Measurements from ENCODE around the gene PSME3IP1. TPM values are rescaled to one million over a fixed set of nuclear protein-coding genes. Genes with fewer than 3 reads are reported as not detected.
"Not testable (repeated sequence)": the region's sequence is repeated elsewhere in the genome, so short reads cannot be mapped to it uniquely, and the experiment has no call there.

The PSME3IP1 gene
- total RNA-seq, 1 donor from 2014 or later: 92.2 TPM

GRCh38 chr16:57200321-57200720 is 14.5 kb upstream of the PSME3IP1 start:
- not testable (repeated sequence) for DNase-seq (ENCODE audit: low read depth)

DNA sequence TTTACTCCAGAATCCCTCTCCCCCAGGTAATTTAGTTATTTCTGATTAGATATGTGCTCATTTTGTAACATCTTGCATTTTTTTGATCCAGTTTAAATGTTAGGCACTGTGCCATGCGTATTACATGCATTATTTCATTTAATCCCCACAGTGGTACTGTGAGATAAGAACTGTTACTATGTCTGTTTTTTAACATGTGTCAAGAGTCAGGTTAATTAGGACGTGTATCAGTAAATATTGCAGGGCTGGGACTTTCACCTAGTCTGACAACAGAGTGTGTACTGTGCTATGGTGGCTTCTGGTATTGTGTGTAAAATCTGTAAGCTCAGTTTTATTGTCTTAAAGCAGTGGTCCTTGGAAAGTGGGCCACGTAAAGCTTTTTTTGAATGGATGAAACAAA is 10.9 kb upstream of the PSME3IP1 start:
- no peak for DNase-seq (ENCODE audit: low read depth)

GRCh38 chr16:57196286-57196685 is 10.4 kb upstream of the PSME3IP1 start:
- DNase-seq (ENCODE audit: low read depth): no peak

- peak; percentile 96 for DNase-seq (ENCODE audit: low read depth)
Observed at GRCh38 chr16:57194512-57194911, 8.7 kb upstream of the PSME3IP1 start.

- DNase-seq (ENCODE audit: low read depth): peak; percentile 76
Observed at GRCh38 chr16:57192720-57193486, 7.1 kb upstream of the PSME3IP1 start.

GRCh38 chr16:57192146-57192545 is 6.3 kb upstream of the PSME3IP1 start:
- DNase-seq (ENCODE audit: low read depth): no peak

- DNase-seq (ENCODE audit: low read depth): peak; percentile 62
Observed at GRCh38 chr16:57191056-57191571, 5.3 kb upstream of the PSME3IP1 start.

DNA sequence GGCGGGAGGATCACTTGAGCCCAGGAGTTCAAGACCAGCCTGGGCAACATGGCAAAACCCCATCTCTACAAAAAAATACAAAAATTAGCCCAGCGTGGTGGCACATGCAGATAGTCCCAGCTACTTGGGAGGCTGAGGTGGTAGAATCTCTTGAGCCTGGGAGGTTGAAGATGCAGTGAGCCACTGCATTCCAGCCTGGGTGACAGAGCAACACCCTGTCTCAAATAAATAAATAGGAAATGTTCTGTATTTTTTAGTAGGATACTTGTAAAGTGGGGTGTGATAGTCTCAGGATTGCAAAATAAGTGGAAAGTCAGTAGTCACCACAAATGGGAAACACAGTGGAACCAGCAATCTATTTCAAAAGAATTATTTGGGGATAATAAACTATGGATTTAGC is 4.3 kb upstream of the PSME3IP1 start:
- DNase-seq (ENCODE audit: low read depth): no peak

DNA sequence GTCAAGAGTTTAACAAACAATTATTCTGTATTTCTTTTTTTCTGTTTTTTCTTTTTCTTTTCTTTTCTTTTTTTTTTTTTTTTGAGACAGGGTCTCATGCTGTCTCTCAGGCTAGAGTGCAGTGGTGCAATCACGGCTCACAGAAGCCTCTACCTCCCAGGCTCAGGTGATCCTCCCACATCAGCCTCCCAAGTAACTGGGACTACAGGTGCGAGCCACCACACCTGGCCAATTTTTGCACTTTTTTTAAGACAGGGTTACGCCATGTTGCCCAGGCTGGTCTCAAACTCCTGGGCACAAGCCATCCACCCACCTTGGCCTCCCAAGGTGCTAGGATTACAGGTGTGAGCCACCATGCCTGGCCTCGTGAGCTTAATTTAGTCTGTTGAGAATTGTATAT is 3.7 kb upstream of the PSME3IP1 start:
- not testable (repeated sequence) for DNase-seq (ENCODE audit: low read depth)

DNA sequence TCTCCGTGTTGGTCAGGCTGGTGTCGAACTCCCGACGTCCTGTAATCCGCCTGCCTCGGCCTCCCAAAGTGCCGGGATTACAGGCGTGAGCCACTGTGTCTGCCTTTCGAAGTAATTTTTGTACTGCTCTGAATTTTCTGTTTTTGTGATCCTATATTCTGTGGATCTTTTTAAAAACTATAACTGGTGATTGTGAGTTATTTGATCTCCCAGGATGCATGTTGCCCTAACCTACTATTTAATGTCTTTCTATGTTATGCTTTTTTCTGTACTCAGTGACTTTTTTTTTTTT is 2.8 kb upstream of the PSME3IP1 start:
- no peak for DNase-seq (ENCODE audit: low read depth)

- not testable (repeated sequence) for DNase-seq (ENCODE audit: low read depth)
Observed at GRCh38 chr16:57187902-57188710, 2.3 kb upstream of the PSME3IP1 start.

GRCh38 chr16:57186872-57187854 is 1.3 kb upstream of the PSME3IP1 start:
- peak; percentile 41 for DNase-seq (ENCODE audit: low read depth)

- peak; percentile 53 for DNase-seq (ENCODE audit: low read depth)
Observed at GRCh38 chr16:57185446-57185944, 344 bp downstream of the PSME3IP1 start.

DNA sequence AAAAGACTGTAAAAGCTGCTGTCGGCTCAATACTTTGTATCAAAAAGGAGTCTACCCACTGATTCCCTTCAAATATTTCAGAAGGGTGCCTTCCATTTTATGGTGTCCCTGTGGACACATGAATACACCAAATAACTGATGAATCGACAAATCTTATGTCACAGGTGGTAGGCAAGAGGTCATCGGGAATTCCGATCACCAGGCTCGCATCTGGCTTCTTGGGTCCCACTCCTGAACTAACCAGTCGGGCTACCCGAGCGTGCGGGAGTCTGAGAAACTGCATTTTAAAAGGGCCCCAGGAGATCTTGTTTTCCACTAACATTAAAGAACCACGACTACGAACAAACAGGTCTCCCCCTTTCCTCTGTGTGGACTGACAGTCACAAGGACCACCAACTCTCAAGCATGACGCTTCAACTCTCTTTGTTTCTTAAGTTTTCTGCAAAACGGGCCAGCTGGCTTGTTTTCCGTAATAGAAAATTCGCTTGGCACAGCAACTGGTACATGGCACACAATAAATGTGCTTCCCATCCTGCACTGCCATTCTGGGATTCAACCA is 873 bp downstream of the PSME3IP1 start:
- no peak for DNase-seq (ENCODE audit: low read depth)

GRCh38 chr16:57184113-57184512 is 1.7 kb downstream of the PSME3IP1 start:
- no peak for DNase-seq (ENCODE audit: low read depth)

DNA sequence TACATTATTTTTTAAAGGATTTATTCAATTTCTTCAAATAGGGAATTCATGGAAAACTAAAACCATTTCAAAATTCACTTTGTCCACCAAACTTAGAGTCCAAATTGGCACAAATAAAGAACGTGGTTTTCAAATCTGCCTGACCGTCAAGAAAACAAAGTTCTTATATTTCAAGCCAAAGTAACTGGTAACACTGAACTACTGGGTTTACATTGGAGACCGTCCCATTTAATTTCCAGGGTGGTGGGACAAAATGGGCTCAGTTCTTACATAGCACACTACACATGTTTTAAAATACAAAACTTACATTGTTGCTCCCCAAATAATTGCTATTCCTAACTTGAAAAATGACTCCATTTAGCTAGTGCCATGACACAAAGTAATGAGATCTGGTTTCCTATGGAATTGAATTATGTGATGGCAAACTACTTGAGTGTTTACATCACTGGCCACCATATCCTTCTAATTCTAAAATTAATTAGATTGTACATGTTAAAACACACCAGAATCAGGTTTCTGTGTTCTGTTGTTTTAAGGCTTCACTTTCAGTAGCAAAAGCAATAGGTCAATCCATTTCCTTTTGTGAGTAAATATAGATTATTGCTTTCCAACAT is 6.5 kb downstream of the PSME3IP1 start:
- no peak for DNase-seq (ENCODE audit: low read depth)

- DNase-seq (ENCODE audit: low read depth): peak; percentile 36
Observed at GRCh38 chr16:57178793-57179212, 7.0 kb downstream of the PSME3IP1 start.

GRCh38 chr16:57178196-57178595 is 7.6 kb downstream of the PSME3IP1 start:
- DNase-seq (ENCODE audit: low read depth): peak; percentile 57

GRCh38 chr16:57175896-57176295 is 9.9 kb downstream of the PSME3IP1 start:
- DNase-seq (ENCODE audit: low read depth): peak; percentile 71

- DNase-seq (ENCODE audit: low read depth): no peak
Observed at GRCh38 chr16:57172721-57173290, 13.0 kb downstream of the PSME3IP1 start.

Measured in renal cortical epithelial cell (primary cell).